GM19467 (cell line): ENCODE results near the gene MYOC.
"Not testable (repeated sequence)": the region's sequence is repeated elsewhere in the genome, so short reads cannot be mapped to it uniquely, and the experiment has no call there.

Source experiments
- ATAC-seq: cut with Tn5 transposase; IDR thresholded peaks from one replicate; pipeline ENCODE4 v1.9.1; 2021; ENCODE audit warnings: mild to moderate bottlenecking, moderate library complexity; ENCODE audit not compliant: unreplicated experiment

The MYOC gene

DNA sequence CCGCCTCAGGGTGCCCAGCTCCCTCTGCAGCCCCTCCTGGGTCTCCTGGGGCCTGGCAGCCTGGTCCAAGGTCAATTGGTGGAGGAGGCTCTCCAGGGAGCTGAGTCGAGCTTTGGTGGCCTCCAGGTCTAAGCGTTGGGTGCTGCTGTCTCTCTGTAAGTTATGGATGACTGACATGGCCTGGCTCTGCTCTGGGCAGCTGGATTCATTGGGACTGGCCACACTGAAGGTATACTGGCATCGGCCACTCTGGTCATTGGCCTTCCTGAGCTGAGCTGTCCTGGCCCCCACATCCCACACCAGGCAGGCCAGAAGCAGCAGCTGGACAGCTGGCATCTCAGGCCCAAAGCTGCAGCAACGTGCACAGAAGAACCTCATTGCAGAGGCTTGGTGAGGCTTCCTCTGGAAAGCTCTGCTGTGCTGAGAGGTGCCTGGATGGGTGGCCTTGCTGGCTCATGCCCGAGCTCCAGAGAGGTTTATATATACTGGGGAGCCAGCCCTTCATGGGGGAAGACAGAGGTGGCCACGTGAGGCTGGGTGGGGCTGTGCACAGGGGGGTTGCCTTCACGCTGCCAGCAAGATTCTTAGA is at the start of gene MYOC:
Gene MYOC, minus strand, starts transcription at position 455 of the 589 bp plus-strand sequence. Its CDS starts 77 bp downstream, at position 378.
- ATAC-seq = no peak

- ATAC-seq = no peak
Measured at GRCh38 chr1:171699531-171699930, 47.0 kb upstream of the MYOC start.

DNA sequence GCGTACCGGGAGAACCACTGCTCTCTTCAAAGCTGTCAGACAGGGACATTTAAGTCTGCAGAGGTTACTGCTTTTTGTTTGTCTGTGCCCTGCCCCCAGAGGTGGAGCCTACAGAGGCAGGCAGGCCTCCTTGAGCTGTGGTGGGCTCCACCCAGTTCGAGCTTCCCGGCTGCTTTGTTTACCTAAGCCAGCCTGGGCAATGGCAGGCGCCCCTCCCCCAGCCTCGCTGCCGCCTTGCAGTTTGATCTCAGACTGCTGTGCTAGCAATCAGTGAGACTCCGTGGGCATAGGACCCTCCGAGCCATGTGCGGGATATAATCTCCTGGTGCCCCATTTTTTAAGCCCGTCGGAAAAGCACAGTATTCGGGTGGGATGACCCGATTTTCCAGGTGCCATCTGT is 43.3 kb upstream of the MYOC start:
- ATAC-seq = not testable (repeated sequence)

GRCh38 chr1:171693541-171693940 is 41.1 kb upstream of the MYOC start:
- not testable (repeated sequence) for ATAC-seq

DNA sequence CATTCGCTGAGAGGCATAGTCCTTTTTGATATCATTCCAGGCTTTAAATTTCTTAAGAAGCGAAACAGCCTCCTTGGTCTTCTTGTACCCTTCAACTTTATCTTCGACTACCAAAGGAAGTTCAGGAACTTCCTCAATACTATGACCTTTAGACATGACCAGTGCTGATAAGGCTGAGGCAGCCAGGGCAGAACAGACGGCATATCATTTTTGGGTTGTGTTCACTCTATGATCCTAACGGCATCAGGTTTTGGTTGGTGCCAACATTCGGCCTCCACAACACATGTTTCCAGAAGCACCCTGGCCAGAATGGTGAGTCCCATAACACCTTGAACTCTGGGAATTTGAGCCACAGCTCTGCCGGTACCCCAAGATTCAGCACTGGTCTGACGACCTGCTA is 31.4 kb upstream of the MYOC start:
- no peak for ATAC-seq

- no peak for ATAC-seq
Measured at GRCh38 chr1:171680339-171680738, 27.9 kb upstream of the MYOC start.

GRCh38 chr1:171676823-171677222 is 24.3 kb upstream of the MYOC start:
- no peak for ATAC-seq

- no peak for ATAC-seq
Measured at GRCh38 chr1:171674431-171675405, 22.2 kb upstream of the MYOC start.

DNA sequence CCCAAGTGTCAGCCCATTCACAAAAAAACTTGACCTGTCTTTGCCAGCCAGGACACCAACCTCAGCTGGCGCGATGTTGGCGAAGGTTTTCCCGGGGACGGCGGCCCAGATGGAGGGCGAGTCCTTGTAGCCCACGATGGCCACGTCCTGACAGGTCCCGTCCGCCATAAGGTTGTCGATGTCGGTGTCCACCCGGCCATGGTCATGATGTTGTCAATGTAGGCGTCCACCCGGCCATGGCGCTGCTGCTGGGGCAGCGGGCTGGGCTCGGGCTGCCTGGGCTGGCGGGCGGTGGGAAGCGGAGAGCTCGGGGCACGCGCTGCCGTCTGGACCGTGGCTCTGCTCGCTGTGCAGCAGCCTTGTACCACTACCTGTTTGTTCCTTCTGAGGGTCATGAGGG is 18.3 kb upstream of the MYOC start:
- no peak for ATAC-seq

- no peak for ATAC-seq
Measured at GRCh38 chr1:171668372-171668771, 15.9 kb upstream of the MYOC start.

GRCh38 chr1:171666114-171666769 is 13.8 kb upstream of the MYOC start:
- no peak for ATAC-seq

GRCh38 chr1:171664976-171665375 is 12.5 kb upstream of the MYOC start:
- ATAC-seq = no peak

DNA sequence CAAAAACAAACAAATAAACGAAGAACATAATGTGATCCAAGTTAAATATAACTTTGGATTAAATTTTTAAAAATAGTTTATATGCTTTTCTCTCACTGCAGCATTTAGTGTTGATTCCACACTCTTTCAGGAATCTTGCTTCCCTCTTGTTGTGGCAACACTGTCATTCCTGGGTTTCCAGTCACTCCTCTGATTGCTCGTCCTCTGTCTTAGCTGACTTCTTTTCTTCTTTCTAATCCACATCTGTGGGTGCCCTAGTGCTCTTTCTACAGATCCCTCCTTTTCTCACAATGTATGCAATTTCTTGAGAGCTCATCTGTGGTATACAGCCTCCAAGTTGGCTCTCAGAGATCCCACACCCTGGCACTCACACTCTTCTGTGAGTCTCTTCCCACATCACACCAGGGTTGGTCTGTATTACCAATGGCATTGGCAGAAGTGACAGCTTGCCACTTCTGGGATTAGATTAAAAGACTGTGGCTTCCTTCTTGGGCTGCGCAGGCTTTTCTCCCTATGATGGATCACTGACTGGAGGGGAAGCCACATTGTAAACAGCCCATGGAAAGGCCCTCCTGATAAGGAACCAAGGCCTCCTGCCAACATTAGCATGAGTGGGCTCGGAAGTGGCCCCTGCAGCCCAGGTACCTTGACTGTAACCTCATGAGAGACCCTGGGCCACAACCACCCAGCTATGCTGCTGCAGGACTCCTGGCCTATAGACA is 11.5 kb upstream of the MYOC start:
- ATAC-seq = no peak

DNA sequence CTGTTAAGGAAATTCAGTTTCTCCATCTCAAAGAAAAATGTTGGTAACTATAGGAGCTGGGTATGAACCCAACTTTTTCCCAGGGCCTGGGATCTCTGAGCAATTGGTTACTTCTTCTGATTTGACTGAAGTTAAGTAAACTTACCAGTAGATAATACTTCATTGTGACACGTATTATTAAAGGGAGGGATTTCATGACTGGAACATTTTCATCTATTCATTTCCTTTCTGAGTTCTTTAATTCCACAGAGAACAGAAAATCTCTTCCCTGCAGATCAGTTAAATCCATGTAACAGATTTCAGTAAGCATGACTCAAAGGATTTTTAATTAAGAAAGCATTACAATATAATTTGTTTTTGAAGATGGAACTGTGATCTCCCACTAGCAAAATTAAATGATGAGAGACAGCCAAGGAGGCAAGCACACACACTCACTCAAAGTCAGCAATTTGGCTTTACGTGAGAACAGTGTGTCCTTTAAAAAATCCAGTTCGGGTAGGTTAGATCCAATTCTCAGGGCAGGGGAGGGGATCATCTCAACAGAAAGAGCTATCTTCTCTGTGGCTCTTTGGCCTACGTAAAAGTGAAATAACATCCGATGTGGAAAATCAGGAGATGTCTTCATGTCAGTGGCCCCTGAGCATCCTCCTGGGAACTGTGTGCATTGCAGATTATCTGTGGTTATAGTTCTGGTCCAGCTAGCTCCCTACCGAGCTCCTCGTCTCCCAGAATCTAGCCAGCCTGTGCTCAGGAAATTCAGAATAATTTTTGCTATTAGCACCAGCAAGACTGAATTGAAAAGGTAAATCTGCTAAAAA is 10.8 kb upstream of the MYOC start:
- ATAC-seq = no peak

DNA sequence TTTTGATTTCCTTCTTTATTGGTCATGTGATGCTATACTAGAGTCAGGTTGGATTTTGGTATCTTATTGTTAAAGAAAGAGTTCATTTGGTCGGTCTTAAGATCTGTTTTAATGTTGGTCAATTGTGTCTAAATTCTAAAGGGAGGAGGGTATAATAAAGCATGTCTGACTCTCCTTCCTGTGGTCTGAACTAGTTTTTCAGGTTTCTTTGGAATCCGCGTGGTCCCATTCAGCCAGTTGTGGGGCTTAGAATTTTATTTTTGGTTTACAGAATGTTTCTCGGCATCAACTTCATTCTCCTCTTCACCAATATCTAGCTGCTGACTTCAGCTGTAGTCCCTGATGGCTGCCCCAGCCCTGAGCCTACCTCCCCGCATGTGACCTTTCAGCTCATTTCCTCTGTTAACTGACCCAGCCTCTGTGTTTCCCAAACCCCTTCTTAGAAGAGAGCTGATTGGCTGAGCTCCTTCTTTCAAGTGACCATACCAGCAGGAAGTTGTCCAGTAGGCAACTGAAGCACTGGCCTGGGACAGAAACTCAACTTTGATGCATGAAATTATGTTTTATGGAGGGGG is 8.7 kb upstream of the MYOC start:
- ATAC-seq = no peak

DNA sequence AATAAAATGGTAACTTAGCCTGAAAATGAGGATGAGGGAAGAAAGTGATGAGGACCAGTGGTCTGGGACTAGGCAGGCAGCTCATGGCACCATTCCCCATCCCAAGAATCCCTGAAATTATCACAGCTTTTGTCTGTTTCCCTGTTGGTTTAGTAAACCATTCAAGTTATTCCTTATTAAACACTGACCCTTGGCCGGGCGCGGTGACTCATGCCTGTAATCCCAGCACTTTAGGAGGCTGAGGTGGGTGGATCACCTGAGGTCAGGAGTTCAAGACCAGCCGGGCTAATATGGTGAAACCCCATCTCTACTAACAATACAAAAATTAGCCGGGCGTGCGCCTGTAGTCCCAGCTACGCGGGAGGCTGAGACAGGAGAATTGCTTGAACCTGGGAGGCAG is 3.7 kb upstream of the MYOC start:
- not testable (repeated sequence) for ATAC-seq

GRCh38 chr1:171655746-171656116 is 3.2 kb upstream of the MYOC start:
- no peak for ATAC-seq

- ATAC-seq = no peak
Measured at GRCh38 chr1:171654942-171655745, 2.7 kb upstream of the MYOC start.
